Kidney (tissue), 14 donors: Measurements from ENCODE around the gene GSTM2. TPM values are rescaled to one million over a fixed set of nuclear protein-coding genes. Genes with fewer than 3 reads are reported as not detected.

Experiments
- DNase-seq, 5 donors: peaks; one replicate each; pipeline ENCODE4 v3.0.0-alpha.2; 2013 to 2020
- FAIRE-seq: peaks from 2 replicates; lab custom pipeline; 2012; peaks lifted over from hg19 to GRCh38; lab: Jason Lieb, UNC
- H3K27ac ChIP-seq, 2 donors: one replicate each; pipeline ENCODE4 v1.7.0; 2013; ENCODE audit warnings: low read depth in 2 of 2, low read length in 2 of 2, inconsistent platforms in 1 of 2
- H3K27me3 ChIP-seq: one replicate; pipeline ENCODE4 v1.7.1; 2013; ENCODE audit warnings: low read length, inconsistent platforms; ENCODE audit not compliant: control insufficient read depth, insufficient read depth
- H3K36me3 ChIP-seq, 3 donors: one replicate each; pipeline versions ENCODE4 v1.7.0 to v1.7.1; 2013; ENCODE audit warnings: low read length in 3 of 3, control low read depth in 1 of 3, inconsistent platforms in 1 of 3; ENCODE audit not compliant: insufficient read depth in 3 of 3, control insufficient read depth in 2 of 3
- H3K4me1 ChIP-seq, 3 donors: one replicate each; pipeline versions ENCODE4 v1.7.0 to v1.7.1; 2013; ENCODE audit warnings: low read length in 3 of 3, inconsistent platforms in 1 of 3, low read depth in 1 of 3; ENCODE audit not compliant: control insufficient read depth in 2 of 3, insufficient read depth in 2 of 3
- H3K4me3 ChIP-seq, 3 donors: one replicate each; pipeline versions ENCODE4 v1.7.0 to v1.8.1; 2013; ENCODE audit warnings: low read length in 3 of 3, control low read depth in 1 of 3, inconsistent platforms in 1 of 3
- H3K9ac ChIP-seq, 3 donors: one replicate each; pipeline versions ENCODE4 v1.7.0 to v1.7.1; 2013; ENCODE audit warnings: low read length in 3 of 3, control low read depth in 1 of 3, inconsistent platforms in 1 of 3
- H3K9me3 ChIP-seq, 3 donors: one replicate each; pipeline versions ENCODE4 v1.7.0 to v1.7.1; 2013; ENCODE audit warnings: low read length in 3 of 3, control low read depth in 1 of 3, inconsistent platforms in 1 of 3; ENCODE audit not compliant: control insufficient read depth in 2 of 3, insufficient read depth in 1 of 3
- intact Hi-C: fragments of 100-400 bp; cut with DNase I; formaldehyde crosslinking; loops from one replicate; pipeline ENCODE4 v1.11.1; 2022
- polyA plus RNA-seq: library from polyadenylated mRNA; stranded (reverse); fragments of 350-450 nt; fragmentation: Illumina TruSeq; extraction: RNeasy Lipid Tissue Mini Kit (QIAGEN cat#74804); gene quantifications from one replicate; pipeline ENCODE4 v1.2.3, GENCODE V29; 2014; ENCODE audit warnings: low read depth, low replicate concordance; ENCODE audit not compliant: insufficient read depth
- total RNA-seq: library from RNA; stranded (reverse); fragmentation: NEBNext Ultra II Directional; extraction: Animal tissue kit (Norgen Biotek cat#: 25700); gene quantifications from one replicate; pipeline ENCODE4 v1.2.1, GENCODE V29; 2021
- TF ChIP-seq, protein P1 (sequence below): IDR thresholded peaks from 3 replicates; pipeline ENCODE4 v1.5.1; 2012; ENCODE audit warnings: mild to moderate bottlenecking, moderate library complexity, borderline replicate concordance; ENCODE audit not compliant: insufficient read depth; ENCODE audit errors: extremely low read depth
- donor health status: control.
- donor health status: control.
- donor health status: control.
- donor health status: control.
- donor health status: control.
- donor health status: DM: yes; HTN: yes; CAD: no.
- donor health status: Normal renal cell carcinoma (clear cell type).

GSTM2 gene
- total and polyA plus RNA-seq, 2 donors from 2014 or later, result 47.1 to 116 TPM

DNA sequence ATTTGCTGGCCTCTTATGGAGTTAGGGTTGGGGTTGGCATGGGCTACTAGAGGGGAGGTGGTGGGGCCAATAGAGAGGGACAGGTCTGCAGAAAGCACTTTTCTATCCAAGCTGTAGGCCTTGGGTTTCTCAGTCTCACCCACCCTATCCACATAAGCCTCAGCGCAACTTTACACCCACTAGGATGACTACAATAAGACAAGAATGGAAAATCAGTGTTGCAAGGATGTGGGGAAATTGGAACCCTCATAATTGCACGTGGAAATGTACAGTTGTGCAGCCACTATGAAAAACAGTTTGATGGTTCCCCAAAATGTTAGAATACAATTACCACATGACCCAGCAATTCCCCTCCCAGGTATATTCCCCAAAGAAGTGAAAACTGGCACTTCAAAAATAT lies 26.0 kb upstream of the GSTM2 start:
- Histone ChIP-seq H3K9me3 (no peaks in the 10 kb centered on the region), H3K4me1 (peaks cover 0 to 5% (median 4%) of the 10 kb centered on the region in 3 donors), H3K36me3 (no peaks in the 10 kb centered on the region), H3K4me3 (no peak overlapping the region), H3K27me3 (no peaks in the 10 kb centered on the region), H3K9ac (no peak overlapping the region), H3K27ac (no peak overlapping the region)
- TF ChIP-seq, protein P1, sequence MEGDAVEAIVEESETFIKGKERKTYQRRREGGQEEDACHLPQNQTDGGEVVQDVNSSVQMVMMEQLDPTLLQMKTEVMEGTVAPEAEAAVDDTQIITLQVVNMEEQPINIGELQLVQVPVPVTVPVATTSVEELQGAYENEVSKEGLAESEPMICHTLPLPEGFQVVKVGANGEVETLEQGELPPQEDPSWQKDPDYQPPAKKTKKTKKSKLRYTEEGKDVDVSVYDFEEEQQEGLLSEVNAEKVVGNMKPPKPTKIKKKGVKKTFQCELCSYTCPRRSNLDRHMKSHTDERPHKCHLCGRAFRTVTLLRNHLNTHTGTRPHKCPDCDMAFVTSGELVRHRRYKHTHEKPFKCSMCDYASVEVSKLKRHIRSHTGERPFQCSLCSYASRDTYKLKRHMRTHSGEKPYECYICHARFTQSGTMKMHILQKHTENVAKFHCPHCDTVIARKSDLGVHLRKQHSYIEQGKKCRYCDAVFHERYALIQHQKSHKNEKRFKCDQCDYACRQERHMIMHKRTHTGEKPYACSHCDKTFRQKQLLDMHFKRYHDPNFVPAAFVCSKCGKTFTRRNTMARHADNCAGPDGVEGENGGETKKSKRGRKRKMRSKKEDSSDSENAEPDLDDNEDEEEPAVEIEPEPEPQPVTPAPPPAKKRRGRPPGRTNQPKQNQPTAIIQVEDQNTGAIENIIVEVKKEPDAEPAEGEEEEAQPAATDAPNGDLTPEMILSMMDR, result no peak
- FAIRE-seq, result no peak
- intact Hi-C loops, result loop anchor here (5.0 kb wide), 1 partner anchor 130 kb away; no protein-coding TSS in a partner anchor
- DNase-seq, result no peak

DNA sequence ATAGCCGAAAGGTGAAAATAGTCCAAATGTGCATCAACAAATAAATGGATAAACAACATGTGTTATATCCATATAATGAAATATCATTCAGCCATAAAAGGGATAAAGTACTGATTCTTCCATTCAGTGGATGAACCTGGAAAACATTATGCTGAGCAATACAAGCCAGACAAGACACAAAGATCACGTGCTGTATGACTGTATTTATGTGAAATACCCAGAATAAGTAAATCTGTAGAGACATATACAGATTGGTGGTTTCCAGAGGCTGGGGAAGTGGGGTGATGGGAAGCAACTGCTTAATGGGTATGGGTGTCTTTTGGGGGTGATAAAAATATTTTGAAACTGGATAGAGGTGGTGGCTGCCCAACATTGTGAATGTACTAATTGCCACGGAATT lies 25.2 kb upstream of the GSTM2 start:
- intact Hi-C loops, result loop anchor here (5.0 kb wide), 1 partner anchor 130 kb away; no protein-coding TSS in a partner anchor

DNA sequence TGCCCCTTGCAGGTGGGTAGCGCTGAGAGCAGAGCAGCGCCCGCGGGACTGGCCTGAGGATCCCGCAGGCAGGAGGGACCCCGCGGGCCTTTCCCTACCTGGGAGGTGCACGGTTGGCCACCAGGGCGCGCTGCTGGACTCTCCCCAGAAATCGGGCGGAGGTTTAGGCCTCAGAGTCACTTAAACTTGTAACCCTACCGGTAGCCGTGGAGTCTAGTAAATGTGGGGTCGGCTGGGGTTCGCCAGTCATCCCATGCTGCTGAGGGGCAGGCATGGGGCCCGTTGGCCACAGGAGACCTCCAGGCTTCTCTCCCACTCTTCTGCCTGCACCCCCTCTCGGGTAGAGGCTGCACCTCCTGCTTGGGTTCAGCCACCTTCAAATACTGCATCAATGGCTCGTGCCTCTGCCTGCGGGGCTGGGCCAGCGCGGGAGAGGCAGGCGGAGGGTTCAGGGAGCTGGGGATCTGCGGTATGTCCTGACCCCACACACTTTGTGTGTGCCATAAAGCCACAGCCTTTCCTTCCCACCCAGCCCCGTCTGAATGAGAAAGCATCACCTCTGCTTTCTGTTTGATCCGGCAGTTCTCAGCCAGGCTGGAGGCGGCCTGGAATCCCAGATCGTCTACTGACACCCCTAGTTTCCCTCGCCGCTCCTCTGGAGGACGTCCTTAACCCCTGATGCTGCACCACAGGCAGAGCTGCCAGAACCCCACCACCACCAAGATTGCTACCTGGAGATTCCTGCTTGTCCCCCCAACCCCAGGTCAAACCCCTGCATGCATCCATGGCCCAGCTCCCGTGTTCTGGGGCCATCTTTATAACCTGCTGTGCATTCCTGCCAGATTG lies 24.2 kb upstream of the GSTM2 start:
- Histone ChIP-seq H3K9ac (peak overlapping the region in 1 of 3 donors; percentile 32), H3K4me3 (peak overlapping the region in 1 of 3 donors; percentile 17), H3K27ac (no peak overlapping the region), H3K27me3 (no peaks in the 10 kb centered on the region), H3K9me3 (no peaks in the 10 kb centered on the region), H3K36me3 (no peaks in the 10 kb centered on the region), H3K4me1 (peaks cover 0 to 5% (median 4%) of the 10 kb centered on the region in 3 donors)
- intact Hi-C loops, result loop anchor here (5.0 kb wide), 1 partner anchor 129 kb away; no protein-coding TSS in a partner anchor
- DNase-seq, result peak; percentile 84 to 91 (median 91)
- TF ChIP-seq, protein P1, result peak; percentile 90
- no peak for FAIRE-seq

More for the DNA sequence above, 25.2 kb upstream of the GSTM2 start:
- DNase-seq, result no peak
- H3K4me1 ChIP-seq, result peaks cover 0 to 5% (median 4%) of the 10 kb centered on the region in 3 donors
- H3K9ac ChIP-seq, result no peak overlapping the region
- H3K27ac ChIP-seq, result no peak overlapping the region
- no peaks in the 10 kb centered on the region for H3K9me3 ChIP-seq
- no peaks in the 10 kb centered on the region for H3K36me3 ChIP-seq
- TF ChIP-seq, protein P1, result no peak
- no peak for FAIRE-seq
- H3K4me3 ChIP-seq, result no peak overlapping the region
- no peaks in the 10 kb centered on the region for H3K27me3 ChIP-seq
